Measurements from ENCODE around the gene PPP1R14C.

DNA sequence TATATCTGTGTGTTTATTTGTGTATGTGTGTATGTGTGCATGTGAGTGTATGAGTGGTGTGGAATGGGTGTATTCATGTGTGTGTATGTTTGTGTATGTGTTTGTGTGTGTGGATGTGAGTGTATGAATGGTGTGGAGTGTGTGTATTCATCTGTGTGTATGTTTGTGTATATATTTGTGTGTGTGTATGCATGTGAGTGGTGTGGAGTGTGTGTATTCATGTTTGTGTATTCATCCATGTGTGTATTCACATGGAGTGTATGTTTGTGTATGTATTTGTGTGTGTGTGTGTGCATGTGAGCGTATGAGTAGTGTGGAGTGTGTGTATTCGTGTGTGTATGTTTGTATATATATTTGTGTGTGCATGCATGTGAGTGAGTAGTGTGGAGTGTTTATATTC, 66.6 kb downstream of the PPP1R14C start:
- TF ChIP-seq EP300 (conservative IDR thresholded peaks at IDR 0.05; ENCODE audit: poor library complexity, severe bottlenecking) (no peak), POLR2AphosphoS5 (IDR thresholded peaks at IDR 0.05) (no peak), RAD21 (conservative IDR thresholded peaks at IDR 0.05) (no peak), EZH2 (IDR thresholded peaks at IDR 0.05; ENCODE audit: borderline replicate concordance, insufficient read depth, low read length, poor library complexity, severe bottlenecking) (no peak), SMC3 (conservative IDR thresholded peaks at IDR 0.05; ENCODE audit: poor library complexity) (no peak), TAF1 (IDR thresholded peaks at IDR 0.05; ENCODE audit: low read depth) (no peak)
- TF ChIP-seq, protein P1, sequence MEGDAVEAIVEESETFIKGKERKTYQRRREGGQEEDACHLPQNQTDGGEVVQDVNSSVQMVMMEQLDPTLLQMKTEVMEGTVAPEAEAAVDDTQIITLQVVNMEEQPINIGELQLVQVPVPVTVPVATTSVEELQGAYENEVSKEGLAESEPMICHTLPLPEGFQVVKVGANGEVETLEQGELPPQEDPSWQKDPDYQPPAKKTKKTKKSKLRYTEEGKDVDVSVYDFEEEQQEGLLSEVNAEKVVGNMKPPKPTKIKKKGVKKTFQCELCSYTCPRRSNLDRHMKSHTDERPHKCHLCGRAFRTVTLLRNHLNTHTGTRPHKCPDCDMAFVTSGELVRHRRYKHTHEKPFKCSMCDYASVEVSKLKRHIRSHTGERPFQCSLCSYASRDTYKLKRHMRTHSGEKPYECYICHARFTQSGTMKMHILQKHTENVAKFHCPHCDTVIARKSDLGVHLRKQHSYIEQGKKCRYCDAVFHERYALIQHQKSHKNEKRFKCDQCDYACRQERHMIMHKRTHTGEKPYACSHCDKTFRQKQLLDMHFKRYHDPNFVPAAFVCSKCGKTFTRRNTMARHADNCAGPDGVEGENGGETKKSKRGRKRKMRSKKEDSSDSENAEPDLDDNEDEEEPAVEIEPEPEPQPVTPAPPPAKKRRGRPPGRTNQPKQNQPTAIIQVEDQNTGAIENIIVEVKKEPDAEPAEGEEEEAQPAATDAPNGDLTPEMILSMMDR (IDR thresholded peaks at IDR 0.05; ENCODE audit: poor library complexity, severe bottlenecking), result no peak
- TF ChIP-seq, protein P2, sequence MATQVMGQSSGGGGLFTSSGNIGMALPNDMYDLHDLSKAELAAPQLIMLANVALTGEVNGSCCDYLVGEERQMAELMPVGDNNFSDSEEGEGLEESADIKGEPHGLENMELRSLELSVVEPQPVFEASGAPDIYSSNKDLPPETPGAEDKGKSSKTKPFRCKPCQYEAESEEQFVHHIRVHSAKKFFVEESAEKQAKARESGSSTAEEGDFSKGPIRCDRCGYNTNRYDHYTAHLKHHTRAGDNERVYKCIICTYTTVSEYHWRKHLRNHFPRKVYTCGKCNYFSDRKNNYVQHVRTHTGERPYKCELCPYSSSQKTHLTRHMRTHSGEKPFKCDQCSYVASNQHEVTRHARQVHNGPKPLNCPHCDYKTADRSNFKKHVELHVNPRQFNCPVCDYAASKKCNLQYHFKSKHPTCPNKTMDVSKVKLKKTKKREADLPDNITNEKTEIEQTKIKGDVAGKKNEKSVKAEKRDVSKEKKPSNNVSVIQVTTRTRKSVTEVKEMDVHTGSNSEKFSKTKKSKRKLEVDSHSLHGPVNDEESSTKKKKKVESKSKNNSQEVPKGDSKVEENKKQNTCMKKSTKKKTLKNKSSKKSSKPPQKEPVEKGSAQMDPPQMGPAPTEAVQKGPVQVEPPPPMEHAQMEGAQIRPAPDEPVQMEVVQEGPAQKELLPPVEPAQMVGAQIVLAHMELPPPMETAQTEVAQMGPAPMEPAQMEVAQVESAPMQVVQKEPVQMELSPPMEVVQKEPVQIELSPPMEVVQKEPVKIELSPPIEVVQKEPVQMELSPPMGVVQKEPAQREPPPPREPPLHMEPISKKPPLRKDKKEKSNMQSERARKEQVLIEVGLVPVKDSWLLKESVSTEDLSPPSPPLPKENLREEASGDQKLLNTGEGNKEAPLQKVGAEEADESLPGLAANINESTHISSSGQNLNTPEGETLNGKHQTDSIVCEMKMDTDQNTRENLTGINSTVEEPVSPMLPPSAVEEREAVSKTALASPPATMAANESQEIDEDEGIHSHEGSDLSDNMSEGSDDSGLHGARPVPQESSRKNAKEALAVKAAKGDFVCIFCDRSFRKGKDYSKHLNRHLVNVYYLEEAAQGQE (IDR thresholded peaks at IDR 0.05; ENCODE audit: borderline replicate concordance), result no peak

Measured in neural cell (in vitro differentiated cells).